Measurements from ENCODE around the gene CCDC142.
"Not testable (repeated sequence)": the region's sequence is repeated elsewhere in the genome, so short reads cannot be mapped to it uniquely, and the experiment has no call there.

CCDC142 gene

GRCh38 chr2:74491648-74492544, 9.1 kb upstream of the CCDC142 start (continued):
- no peak for TF ChIP-seq TSHZ2 (CRISPR knock-in tag; IDR thresholded peaks at IDR 0.05)
- TF ChIP-seq ZNF70 (CRISPR knock-in tag; IDR thresholded peaks at IDR 0.05) = no peak
- TF ChIP-seq TCF4 (CRISPR knock-in tag; IDR thresholded peaks at IDR 0.05; ENCODE audit: borderline replicate concordance) = no peak

- no peak for TF ChIP-seq CSRNP3 (CRISPR knock-in tag; IDR thresholded peaks at IDR 0.05)
- ATAC-seq = no peak
Measured at GRCh38 chr2:74489906-74490305, 7.1 kb upstream of the CCDC142 start.

GRCh38 chr2:74488643-74489481, 6.1 kb upstream of the CCDC142 start:
- no peak for ATAC-seq
- TF ChIP-seq TCF4 (CRISPR knock-in tag; IDR thresholded peaks at IDR 0.05; ENCODE audit: borderline replicate concordance) (no peak), ARNTL (CRISPR knock-in tag; IDR thresholded peaks at IDR 0.05; ENCODE audit: borderline replicate concordance, low read depth) (no peak), ZFP30 (CRISPR knock-in tag; IDR thresholded peaks at IDR 0.05) (no peak), BACH2 (CRISPR knock-in tag; IDR thresholded peaks at IDR 0.05; ENCODE audit: borderline replicate concordance) (no peak), CSDC2 (CRISPR knock-in tag; IDR thresholded peaks at IDR 0.05) (no peak), ZFP3 (CRISPR knock-in tag; IDR thresholded peaks at IDR 0.05) (no peak), ZNF70 (CRISPR knock-in tag; IDR thresholded peaks at IDR 0.05) (no peak), OSR1 (CRISPR knock-in tag; IDR thresholded peaks at IDR 0.05) (no peak)

GRCh38 chr2:74486141-74486540, 3.3 kb upstream of the CCDC142 start:
- TF ChIP-seq ZFP30 (CRISPR knock-in tag; IDR thresholded peaks at IDR 0.05) (no peak), TCF4 (CRISPR knock-in tag; IDR thresholded peaks at IDR 0.05; ENCODE audit: borderline replicate concordance) (no peak)
- no peak for ATAC-seq

GRCh38 chr2:74483675-74484164, 922 bp upstream of the CCDC142 start:
- ATAC-seq = not testable (repeated sequence)

GRCh38 chr2:74481961-74482800, 617 bp downstream of the CCDC142 start:
- peak; percentile 67 for ATAC-seq
- no peak for TF ChIP-seq ZNF8 (CRISPR knock-in tag; IDR thresholded peaks at IDR 0.05)
- TF ChIP-seq ZFP3 (CRISPR knock-in tag; IDR thresholded peaks at IDR 0.05) = no peak
- TF ChIP-seq CSRNP3 (CRISPR knock-in tag; IDR thresholded peaks at IDR 0.05) = no peak
- TF ChIP-seq ZNF565 (CRISPR knock-in tag; conservative IDR thresholded peaks at IDR 0.05; ENCODE audit: low read depth) = no peak
- TF ChIP-seq PPARA (CRISPR knock-in tag; IDR thresholded peaks at IDR 0.05; ENCODE audit: borderline replicate concordance) = no peak
- no peak for TF ChIP-seq ESRRG (CRISPR knock-in tag; IDR thresholded peaks at IDR 0.05)
- TF ChIP-seq BACH2 (CRISPR knock-in tag; IDR thresholded peaks at IDR 0.05; ENCODE audit: borderline replicate concordance) = no peak
- TF ChIP-seq CREB5 (CRISPR knock-in tag; IDR thresholded peaks at IDR 0.05; ENCODE audit: low read depth) = no peak
- TF ChIP-seq GLIS3 (CRISPR knock-in tag; IDR thresholded peaks at IDR 0.05) = no peak
- no peak for TF ChIP-seq CSDC2 (CRISPR knock-in tag; IDR thresholded peaks at IDR 0.05)
- no peak for TF ChIP-seq OSR1 (CRISPR knock-in tag; IDR thresholded peaks at IDR 0.05)
- no peak for TF ChIP-seq ARNTL (CRISPR knock-in tag; IDR thresholded peaks at IDR 0.05; ENCODE audit: borderline replicate concordance, low read depth)
- no peak for TF ChIP-seq TCF4 (CRISPR knock-in tag; IDR thresholded peaks at IDR 0.05; ENCODE audit: borderline replicate concordance)
- no peak for TF ChIP-seq ZNF70 (CRISPR knock-in tag; IDR thresholded peaks at IDR 0.05)
- no peak for TF ChIP-seq TOX (CRISPR knock-in tag; IDR thresholded peaks at IDR 0.05; ENCODE audit: borderline replicate concordance)
- no peak for TF ChIP-seq PATZ1 (CRISPR knock-in tag; IDR thresholded peaks at IDR 0.05; ENCODE audit: borderline replicate concordance)
- TF ChIP-seq ISL1 (CRISPR knock-in tag; IDR thresholded peaks at IDR 0.05) = no peak
